Caco-2 (cell line): ENCODE data around the gene ZDHHC15. TPM values are rescaled to one million over a fixed set of nuclear protein-coding genes. Genes with fewer than 3 reads are reported as not detected.
"Not testable (repeated sequence)": the region's sequence is repeated elsewhere in the genome, so short reads cannot be mapped to it uniquely, and the experiment has no call there.

Experiments
- Bru-seq: library from RNA; stranded (reverse); fragments of 400-500 nt; gene quantifications from one replicate; lab custom pipeline; 2021; lab: Mats Ljungman, UMichigan
- BruChase-seq, 2 experiments: library from RNA; stranded (reverse); fragments of 400-500 nt; gene quantifications; one replicate each; lab custom pipeline; 2021; lab: Mats Ljungman, UMichigan
- BruUV-seq: library from RNA; stranded (reverse); fragments of 400-500 nt; replicated peaks from 2 replicates; lab custom pipeline; 2021; lab: Mats Ljungman, UMichigan
- CTCF ChIA-PET: fragments of 300-600 bp; sonication (Branson Sonifier 250); formaldehyde crosslinking; loops from one replicate; lab custom pipeline; 2022; ENCODE audit warnings: antibody characterized with exemption; lab: Charles Lee
- POLR2A ChIA-PET: fragments of 300-600 bp; sonication (Branson Sonifier 250); formaldehyde crosslinking; loops from one replicate; lab custom pipeline; 2022; ENCODE audit warnings: antibody characterized with exemption; lab: Charles Lee
- DNase-seq, 2 experiments: peaks; one replicate each; pipeline versions ENCODE4 v3.0.0 to v3.0.0-alpha.2; 2020 to 2022
- H3K27me3 ChIP-seq: replicated peaks from 2 replicates; pipeline ENCODE4 v1.6.0; 2011; ENCODE audit warnings: low read length; ENCODE audit not compliant: control insufficient read depth, insufficient read depth
- H3K36me3 ChIP-seq: 2 replicates; pipeline ENCODE4 v1.5.1; 2011; ENCODE audit warnings: low read length; ENCODE audit not compliant: control insufficient read depth, insufficient read depth
- H3K4me1 ChIP-seq: fragments of 250-450 bp; sonication (Bioruptor Pico); 2 replicates; pipeline ENCODE4 v1.5.1; 2020; ENCODE audit warnings: mild to moderate bottlenecking
- H3K4me3 ChIP-seq: 2 replicates; pipeline ENCODE4 v1.5.1; 2011; ENCODE audit warnings: low read depth, mild to moderate bottlenecking, control low read depth, low read length
- H3K9me3 ChIP-seq: fragments of 250-450 bp; sonication (Bioruptor Pico); 2 replicates; pipeline ENCODE4 v1.5.1; 2020; ENCODE audit warnings: mild to moderate bottlenecking, moderate library complexity
- H3K27ac Mint-ChIP-seq: one replicate; pipeline ENCODE4 v1.8.0; 2022; ENCODE audit warnings: mixed read lengths; ENCODE audit not compliant: unreplicated experiment
- H3K27me3 Mint-ChIP-seq: one replicate; pipeline ENCODE4 v1.8.0; 2022; ENCODE audit warnings: mixed read lengths; ENCODE audit not compliant: insufficient read depth, unreplicated experiment
- H3K36me3 Mint-ChIP-seq: one replicate; pipeline ENCODE4 v1.8.0; 2022; ENCODE audit warnings: mild to moderate bottlenecking, mixed read lengths; ENCODE audit not compliant: insufficient read depth, unreplicated experiment
- H3K4me1 Mint-ChIP-seq: one replicate; pipeline ENCODE4 v1.8.0; 2022; ENCODE audit warnings: low read depth, mixed read lengths; ENCODE audit not compliant: unreplicated experiment
- H3K4me3 Mint-ChIP-seq: one replicate; pipeline ENCODE4 v1.8.0; 2022; ENCODE audit warnings: mild to moderate bottlenecking, moderate library complexity, mixed read lengths; ENCODE audit not compliant: unreplicated experiment
- H3K9me3 Mint-ChIP-seq: one replicate; pipeline ENCODE4 v1.8.0; 2022; ENCODE audit warnings: mixed read lengths; ENCODE audit not compliant: unreplicated experiment
- CTCF ChIP-seq, 2 experiments: fragments of 200-600 bp in 1 of 2; IDR thresholded peaks; 1 replicate in 1 of 2; 2 replicates in 1 of 2; pipeline versions ENCODE4 v1.5.1 to v1.8.0; 2011 to 2022; ENCODE audit warnings: antibody characterized with exemption in 1 of 2, control low read depth in 1 of 2, inconsistent platforms in 1 of 2, low read depth in 1 of 2, low read length in 1 of 2, mild to moderate bottlenecking in 1 of 2, moderate library complexity in 1 of 2; ENCODE audit not compliant: insufficient read depth in 1 of 2, severe bottlenecking in 1 of 2, unreplicated experiment in 1 of 2
- intact Hi-C: fragments of 100-400 bp; cut with micrococcal nuclease; formaldehyde crosslinking; loops from one replicate; pipeline ENCODE4 v1.10.0; 2022; ENCODE audit not compliant: unreplicated experiment
- long read RNA-seq: library from polyadenylated mRNA; stranded (forward); transcript quantifications from one replicate; pipeline ENCODE4 v2.0.0, GENCODE V29; 2022
- total RNA-seq: library from RNA; stranded (reverse); gene quantifications from 2 replicates; pipeline ENCODE4 v1.2.3, GENCODE V29; 2022

The ZDHHC15 gene
- total RNA-seq: not detected in 2 replicates
- percentile 4 among the genes with signal in this experiment for Bru-seq, nascent RNA
- BruChase-seq, experiment 1, labeled RNA remaining after a 2-hour chase: percentile 1 among the genes with signal in this experiment
- BruChase-seq, experiment 2, labeled RNA remaining after a 6-hour chase: percentile 1 among the genes with signal in this experiment
- long read RNA-seq: 0 reads

GRCh38 chrX:75522565-75523431 is at the start of gene ZDHHC15:
TSS of gene ZDHHC15 (minus strand) at chrX:75523037. CDS start at chrX:75523024, 13 bp downstream.
- Mint-ChIP-seq H3K9me3 (no peaks in the 10 kb centered on the region), H3K36me3 (no peaks in the 10 kb centered on the region), H3K27me3 (peaks cover 9% of the 10 kb centered on the region), H3K4me3 (no peak within 1 kb of the TSS), H3K4me1 (no peaks in the 10 kb centered on the region), H3K27ac (no peak within 1 kb of the TSS)
- intact Hi-C loops: no loop called here
- BruUV-seq: no TSS peak
- ChIA-PET CTCF (no interaction called here), POLR2A (no interaction called here)
- H3K27me3 ChIP-seq: no peaks in the 10 kb centered on the region
- no peak for TF ChIP-seq CTCF (IDR thresholded peaks at IDR 0.05; ENCODE audit: insufficient read depth in 1 of 2, low read depth in 1 of 2, low read length in 1 of 2, severe bottlenecking in 1 of 2, unreplicated experiment in 1 of 2)
- DNase-seq: no peak
- H3K4me3 ChIP-seq: no peak within 1 kb of the TSS
- no peaks in the 10 kb centered on the region for H3K36me3 ChIP-seq
- no peaks in the 10 kb centered on the region for H3K4me1 ChIP-seq
- no peaks in the 10 kb centered on the region for H3K9me3 ChIP-seq

- CTCF ChIA-PET, H3K36me3 Mint-ChIP-seq, H3K4me3 Mint-ChIP-seq, BruUV-seq, H3K9me3 ChIP-seq, H3K27ac Mint-ChIP-seq, H3K4me1 ChIP-seq, H3K27me3 ChIP-seq, H3K4me1 Mint-ChIP-seq, H3K4me3 ChIP-seq, POLR2A ChIA-PET, intact Hi-C loops, H3K36me3 ChIP-seq, DNase-seq, H3K9me3 Mint-ChIP-seq, H3K27me3 Mint-ChIP-seq: not testable (repeated sequence)
Measured at GRCh38 chrX:75560544-75560943, 37.7 kb upstream of the ZDHHC15 start.

GRCh38 chrX:75547783-75548182 is 24.9 kb upstream of the ZDHHC15 start:
- ChIA-PET POLR2A (no interaction called here), CTCF (no interaction called here)
- no peaks in the 10 kb centered on the region for H3K27me3 Mint-ChIP-seq
- H3K36me3 Mint-ChIP-seq: no peaks in the 10 kb centered on the region
- no peaks in the 10 kb centered on the region for H3K27me3 ChIP-seq
- no peak overlapping the region for H3K4me3 Mint-ChIP-seq
- no peak overlapping the region for H3K27ac Mint-ChIP-seq
- H3K4me1 ChIP-seq: no peaks in the 10 kb centered on the region
- no peaks in the 10 kb centered on the region for H3K9me3 ChIP-seq
- no peak for TF ChIP-seq CTCF (IDR thresholded peaks at IDR 0.05; ENCODE audit: insufficient read depth in 1 of 2, low read depth in 1 of 2, low read length in 1 of 2, severe bottlenecking in 1 of 2, unreplicated experiment in 1 of 2)
- intact Hi-C loops: no loop called here
- no peaks in the 10 kb centered on the region for H3K36me3 ChIP-seq
- no peaks in the 10 kb centered on the region for H3K9me3 Mint-ChIP-seq
- BruUV-seq: no TSS peak
- H3K4me1 Mint-ChIP-seq: no peaks in the 10 kb centered on the region
- no peak overlapping the region for H3K4me3 ChIP-seq
- no peak for DNase-seq
